Liver (tissue), 3 donors: ENCODE data around the gene RALY.

Experiments
- CTCF ChIP-seq: fragments of 150-350 bp; IDR thresholded peaks from 2 replicates; pipeline ENCODE4 v1.5.1; 2017; ENCODE audit warnings: improper control_type of control experiment, low read depth, low read length; ENCODE audit not compliant: missing input control
- EGR1 ChIP-seq, 2 donors: IDR thresholded peaks; 2 replicates each; pipeline ENCODE4 v1.6.1; 2016 to 2018; ENCODE audit warnings: antibody characterized with exemption in 2 of 2, low read depth in 2 of 2
- donor health status: healthy.
- donor health status: healthy.

- TF ChIP-seq CTCF (no peak), EGR1 (IDR thresholded peaks at IDR 0.05; ENCODE audit: low read depth in 2 of 2) (no peak)
Measured at GRCh38 chr20:34030456-34030855, 36.7 kb downstream of the RALY start.
